ENCODE data around the gene NELFB. TPM values are rescaled to one million over a fixed set of nuclear protein-coding genes. Genes with fewer than 3 reads are reported as not detected.
A peak's percentile ranks its signal among the peaks of the same experiment; 100 is the strongest.

The NELFB gene
- total RNA-seq, 3 donors from 2014 or later = 32.6 to 39.2 (median 38.7) TPM

GRCh38 chr9:137314561-137315560 lies 59.7 kb downstream of the NELFB start:
- no peaks in the 10 kb centered on the region for H3K36me3 ChIP-seq
- no peak overlapping the region for H3K4me3 ChIP-seq
- peak in 1 of 2 donors; percentile 51 for DNase-seq (ENCODE audit: low spot score in 2 of 2)
- peak overlapping the region in 1 of 2 donors; percentile 70 for H3K27ac ChIP-seq
- peaks cover 0 to 7% of the 10 kb centered on the region in 2 donors for H3K4me1 ChIP-seq
- TF ChIP-seq POLR2A (IDR thresholded peaks at IDR 0.05) (no peak), POLR2AphosphoS5 (IDR thresholded peaks at IDR 0.05) (no peak), CTCF (IDR thresholded peaks at IDR 0.05) (no peak)
- intact Hi-C loops (cut with DNase I; ENCODE audit: low total_unique reads) = no loop called here
- no peaks in the 10 kb centered on the region for H3K27me3 ChIP-seq
- H3K9me3 ChIP-seq = no peaks in the 10 kb centered on the region

- Histone ChIP-seq H3K27me3 (no peaks in the 10 kb centered on the region), H3K36me3 (no peaks in the 10 kb centered on the region), H3K4me3 (peak overlapping the region; percentile 13 to 66 (median 30)), H3K9me3 (no peaks in the 10 kb centered on the region), H3K4me1 (peaks cover 0 to 7% of the 10 kb centered on the region in 2 donors), H3K27ac (peak overlapping the region in 1 of 2 donors; percentile 70)
- peak in 1 of 2 donors; percentile 46 for DNase-seq (ENCODE audit: low spot score in 2 of 2)
- TF ChIP-seq POLR2AphosphoS5 (IDR thresholded peaks at IDR 0.05) = no peak
- TF ChIP-seq POLR2A (IDR thresholded peaks at IDR 0.05) = no peak
- intact Hi-C loops (cut with DNase I; ENCODE audit: low total_unique reads) = no loop called here
These were observed 60.5 kb downstream of the NELFB start for GRCh38 chr9:137315581-137316011.

GRCh38 chr9:137316012-137316981 lies 61.2 kb downstream of the NELFB start:
- no peak for TF ChIP-seq CTCF (IDR thresholded peaks at IDR 0.05)
- no peak for TF ChIP-seq POLR2AphosphoS5 (IDR thresholded peaks at IDR 0.05)
- TF ChIP-seq POLR2A (IDR thresholded peaks at IDR 0.05) = no peak
- no peaks in the 10 kb centered on the region for H3K36me3 ChIP-seq
- no peaks in the 10 kb centered on the region for H3K9me3 ChIP-seq
- peaks cover 0 to 7% of the 10 kb centered on the region in 2 donors for H3K4me1 ChIP-seq
- peak overlapping the region in 1 of 2 donors; percentile 36 for H3K27ac ChIP-seq
- H3K4me3 ChIP-seq = peak overlapping the region; percentile 13 to 66 (median 30)
- DNase-seq (ENCODE audit: low spot score in 2 of 2) = peak in 1 of 2 donors; percentile 55
- no peaks in the 10 kb centered on the region for H3K27me3 ChIP-seq
- intact Hi-C loops (cut with DNase I; ENCODE audit: low total_unique reads) = no loop called here

- H3K27me3 ChIP-seq = no peaks in the 10 kb centered on the region
- peaks cover 0 to 7% of the 10 kb centered on the region in 2 donors for H3K4me1 ChIP-seq
- peak overlapping the region in 1 of 2 donors; percentile 45 for H3K27ac ChIP-seq
- TF ChIP-seq CTCF (IDR thresholded peaks at IDR 0.05) = no peak
- no peak for TF ChIP-seq POLR2AphosphoS5 (IDR thresholded peaks at IDR 0.05)
- no peak for TF ChIP-seq POLR2A (IDR thresholded peaks at IDR 0.05)
- peak in 1 of 2 donors; percentile 49 for DNase-seq (ENCODE audit: low spot score in 2 of 2)
- no peaks in the 10 kb centered on the region for H3K9me3 ChIP-seq
- intact Hi-C loops (cut with DNase I; ENCODE audit: low total_unique reads) = no loop called here
- no peak overlapping the region for H3K4me3 ChIP-seq
- no peaks in the 10 kb centered on the region for H3K36me3 ChIP-seq
These were observed 62.0 kb downstream of the NELFB start for GRCh38 chr9:137317021-137317717.
